ENCODE measurements around the gene GRIK1.

GRIK1 gene

GRCh38 chr21:29817450-29817849 lies 122.3 kb downstream of the GRIK1 start:
- DNase-seq (ENCODE audit: low spot score) = no peak
- no peak for TF ChIP-seq CTCF (IDR thresholded peaks at IDR 0.05; ENCODE audit: borderline replicate concordance, control extremely low read depth, extremely low read depth, insufficient read depth, missing control alignments)
- in situ Hi-C loops (cut with MboI; ENCODE audit: low sequenced_read_pairs, unreplicated experiment) = no loop called here

GRCh38 chr21:29812947-29813346 lies 126.8 kb downstream of the GRIK1 start:
- no peak for DNase-seq (ENCODE audit: low spot score)
- in situ Hi-C loops (cut with MboI; ENCODE audit: low sequenced_read_pairs, unreplicated experiment) = no loop called here
- TF ChIP-seq CTCF (IDR thresholded peaks at IDR 0.05; ENCODE audit: borderline replicate concordance, control extremely low read depth, extremely low read depth, insufficient read depth, missing control alignments) = no peak

GRCh38 chr21:29810871-29811270 lies 128.9 kb downstream of the GRIK1 start:
- no peak for TF ChIP-seq CTCF (IDR thresholded peaks at IDR 0.05; ENCODE audit: borderline replicate concordance, control extremely low read depth, extremely low read depth, insufficient read depth, missing control alignments)
- DNase-seq (ENCODE audit: low spot score) = no peak
- in situ Hi-C loops (cut with MboI; ENCODE audit: low sequenced_read_pairs, unreplicated experiment) = no loop called here

- no peak for DNase-seq (ENCODE audit: low spot score)
- in situ Hi-C loops (cut with MboI; ENCODE audit: low sequenced_read_pairs, unreplicated experiment) = no loop called here
- no peak for TF ChIP-seq CTCF (IDR thresholded peaks at IDR 0.05; ENCODE audit: borderline replicate concordance, control extremely low read depth, extremely low read depth, insufficient read depth, missing control alignments)
Measured at GRCh38 chr21:29808153-29808552, 131.6 kb downstream of the GRIK1 start.

DNA sequence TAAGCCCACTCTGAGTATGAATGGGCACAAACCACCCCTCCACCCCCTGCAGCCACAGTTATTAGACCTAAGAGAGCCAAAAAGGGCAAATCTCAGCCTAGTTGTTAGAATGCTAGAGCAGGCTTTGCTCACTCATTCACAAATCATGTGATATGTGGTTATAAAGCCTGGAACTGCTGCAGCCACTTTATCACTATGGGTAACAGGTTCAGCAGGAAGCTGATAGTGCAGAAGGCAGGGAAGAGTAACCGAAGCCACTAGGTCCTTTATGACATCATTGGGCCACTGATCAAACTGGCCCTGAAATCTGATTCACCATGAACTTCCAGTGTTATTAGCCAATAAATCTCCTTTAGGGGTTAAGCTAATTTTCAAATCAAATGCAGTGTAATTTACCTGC lies 134.7 kb downstream of the GRIK1 start:
- TF ChIP-seq CTCF (IDR thresholded peaks at IDR 0.05; ENCODE audit: borderline replicate concordance, control extremely low read depth, extremely low read depth, insufficient read depth, missing control alignments) = no peak
- in situ Hi-C loops (cut with MboI; ENCODE audit: low sequenced_read_pairs, unreplicated experiment) = no loop called here
- DNase-seq (ENCODE audit: low spot score) = no peak

DNA sequence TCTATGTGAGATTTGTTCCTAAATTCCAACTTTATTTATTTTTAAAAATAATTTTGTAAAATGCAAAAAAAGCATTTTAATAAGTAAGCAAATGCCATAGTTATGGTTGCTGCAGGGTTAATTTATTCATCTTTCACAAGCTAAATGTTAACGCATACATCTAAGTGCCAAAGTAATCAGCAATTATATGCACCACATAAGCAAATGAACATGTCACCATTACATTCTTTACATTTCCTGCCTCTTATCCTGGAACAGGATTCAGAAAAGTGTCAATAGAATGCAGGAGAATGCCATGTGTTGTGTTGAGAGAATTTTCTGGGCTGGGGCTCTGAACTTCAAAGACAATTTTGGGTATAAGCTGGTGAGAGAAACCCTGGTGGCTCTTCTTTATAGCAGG lies 136.6 kb downstream of the GRIK1 start:
- in situ Hi-C loops (cut with MboI; ENCODE audit: low sequenced_read_pairs, unreplicated experiment) = no loop called here
- DNase-seq (ENCODE audit: low spot score) = no peak
- TF ChIP-seq CTCF (IDR thresholded peaks at IDR 0.05; ENCODE audit: borderline replicate concordance, control extremely low read depth, extremely low read depth, insufficient read depth, missing control alignments) = no peak

DNA sequence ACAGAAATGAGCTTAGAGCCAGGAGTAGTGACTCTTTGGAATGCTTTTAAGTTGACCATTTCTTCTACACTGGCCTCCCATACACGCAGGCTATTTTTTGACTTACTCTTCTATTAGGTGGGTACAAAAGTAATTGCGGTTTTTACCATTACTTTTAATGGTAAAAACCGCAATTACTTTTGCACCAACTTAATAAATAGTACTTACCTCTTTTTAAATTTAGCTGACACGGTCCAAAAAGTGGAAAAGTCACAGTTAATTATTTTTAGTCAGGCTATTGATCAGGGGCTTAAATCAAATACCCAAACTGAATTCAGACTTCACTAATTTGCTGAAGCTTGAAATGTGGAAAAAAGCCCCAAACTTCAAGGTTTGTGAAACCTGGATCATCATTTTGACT lies 138.7 kb downstream of the GRIK1 start:
- TF ChIP-seq CTCF (IDR thresholded peaks at IDR 0.05; ENCODE audit: borderline replicate concordance, control extremely low read depth, extremely low read depth, insufficient read depth, missing control alignments) = no peak
- no peak for DNase-seq (ENCODE audit: low spot score)
- in situ Hi-C loops (cut with MboI; ENCODE audit: low sequenced_read_pairs, unreplicated experiment) = no loop called here

Measured in GM13976 (cell line).